Subcutaneous adipose tissue (tissue), 4 donors: ENCODE data around the gene MACROH2A1. TPM values are rescaled to one million over a fixed set of nuclear protein-coding genes. Genes with fewer than 3 reads are reported as not detected.

ENCODE experiments used
- CTCF ChIP-seq: fragments of 450-650 bp; IDR thresholded peaks from one replicate; pipeline ENCODE4 v1.5.1; 2016; ENCODE audit warnings: low read depth, mild to moderate bottlenecking, control low read depth, antibody characterized with exemption, moderate library complexity
- total RNA-seq, 4 donors: library from RNA; depleted of rRNA; stranded (reverse); fragments of >200 nt; gene quantifications; one replicate each; pipeline ENCODE4 v1.1.0, GENCODE V29; 2016

MACROH2A1 gene
- total RNA-seq, 4 donors from 2014 or later = 207 to 426 (median 282) TPM

GRCh38 chr5:135388860-135389435 lies 10.1 kb downstream of the MACROH2A1 start:
- TF ChIP-seq CTCF = no peak

- TF ChIP-seq CTCF = no peak
Measured at GRCh38 chr5:135387629-135387960, 11.4 kb downstream of the MACROH2A1 start.

- no peak for TF ChIP-seq CTCF
Measured at GRCh38 chr5:135386886-135387628, 12.0 kb downstream of the MACROH2A1 start.

GRCh38 chr5:135386096-135386495 lies 12.9 kb downstream of the MACROH2A1 start:
- no peak for TF ChIP-seq CTCF

GRCh38 chr5:135385576-135385975 lies 13.5 kb downstream of the MACROH2A1 start:
- TF ChIP-seq CTCF = no peak

GRCh38 chr5:135384898-135385297 lies 14.1 kb downstream of the MACROH2A1 start:
- no peak for TF ChIP-seq CTCF

- no peak for TF ChIP-seq CTCF
Measured at GRCh38 chr5:135383803-135384495, 15.1 kb downstream of the MACROH2A1 start.
